Stimulated activated CD4-positive, alpha-beta T cell treated with anti-CD3 and anti-CD28 coated beads, Interleukin-12 subunit alpha, Interleukin-12 subunit beta, amount 100 ng/mL, for 48 hours (primary cell): Measurements from ENCODE around the gene SPDYE9.
"Not testable (repeated sequence)": the region's sequence is repeated elsewhere in the genome, so short reads cannot be mapped to it uniquely, and the experiment has no call there.

Source experiments
- DNase-seq, 3 donors: peaks; one replicate each; pipeline ENCODE4 v3.0.0-alpha.2; 2020; ENCODE audit warnings: low read depth in 2 of 3, low spot score in 1 of 3

The SPDYE9 gene, protein sequence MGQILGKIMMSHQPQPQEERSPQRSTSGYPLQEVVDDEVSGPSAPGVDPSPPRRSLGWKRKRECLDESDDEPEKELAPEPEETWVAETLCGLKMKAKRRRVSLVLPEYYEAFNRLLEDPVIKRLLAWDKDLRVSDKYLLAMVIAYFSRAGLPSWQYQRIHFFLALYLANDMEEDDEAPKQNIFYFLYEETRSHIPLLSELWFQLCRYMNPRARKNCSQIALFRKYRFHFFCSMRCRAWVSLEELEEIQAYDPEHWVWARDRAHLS

DNA sequence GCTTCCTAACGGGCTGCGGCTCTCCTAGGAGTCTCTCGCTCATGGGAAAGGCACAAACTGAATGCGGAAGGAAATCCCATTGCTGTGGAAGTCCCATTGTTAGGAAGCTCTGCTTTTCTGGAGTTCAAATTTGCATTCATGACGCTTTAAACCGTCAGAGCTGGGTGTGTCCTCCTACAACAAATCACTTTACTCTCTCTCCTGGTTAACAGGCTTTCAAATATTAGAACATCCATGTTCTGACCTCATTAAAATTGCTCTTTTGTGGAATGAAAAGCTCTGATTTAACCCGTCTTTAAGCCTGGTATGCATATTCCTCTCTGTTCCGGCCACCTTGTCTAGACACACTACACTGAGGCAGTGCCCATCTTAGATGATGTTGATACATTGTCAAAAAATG is at the start of gene SPDYE9:
SPDYE9 (minus strand) TSS at position 101 of the 400 bp plus-strand sequence. CDS start 1,800 bp downstream, outside the sequence.
- DNase-seq: not testable (repeated sequence)

DNA sequence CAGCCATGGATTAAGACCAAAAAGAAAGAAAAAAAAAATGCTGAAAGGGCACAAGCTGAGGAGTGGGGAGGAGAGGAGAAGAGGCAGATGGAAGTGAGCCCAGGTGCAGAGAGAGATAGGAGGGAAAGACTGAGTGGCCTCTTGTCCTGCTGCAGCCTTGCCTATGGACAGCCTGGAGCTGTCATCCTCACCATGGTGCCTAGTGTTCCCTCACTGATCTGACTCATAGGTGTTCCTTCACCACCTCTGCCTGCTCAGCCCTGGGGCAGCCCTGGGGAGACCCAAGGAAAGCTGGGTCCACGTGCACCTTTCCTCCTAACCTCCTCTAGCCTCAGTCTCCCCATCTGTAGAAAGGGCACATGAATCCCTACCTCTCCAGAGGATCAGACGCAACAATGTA is 49.0 kb upstream of the SPDYE9 start:
- not testable (repeated sequence) for DNase-seq

DNA sequence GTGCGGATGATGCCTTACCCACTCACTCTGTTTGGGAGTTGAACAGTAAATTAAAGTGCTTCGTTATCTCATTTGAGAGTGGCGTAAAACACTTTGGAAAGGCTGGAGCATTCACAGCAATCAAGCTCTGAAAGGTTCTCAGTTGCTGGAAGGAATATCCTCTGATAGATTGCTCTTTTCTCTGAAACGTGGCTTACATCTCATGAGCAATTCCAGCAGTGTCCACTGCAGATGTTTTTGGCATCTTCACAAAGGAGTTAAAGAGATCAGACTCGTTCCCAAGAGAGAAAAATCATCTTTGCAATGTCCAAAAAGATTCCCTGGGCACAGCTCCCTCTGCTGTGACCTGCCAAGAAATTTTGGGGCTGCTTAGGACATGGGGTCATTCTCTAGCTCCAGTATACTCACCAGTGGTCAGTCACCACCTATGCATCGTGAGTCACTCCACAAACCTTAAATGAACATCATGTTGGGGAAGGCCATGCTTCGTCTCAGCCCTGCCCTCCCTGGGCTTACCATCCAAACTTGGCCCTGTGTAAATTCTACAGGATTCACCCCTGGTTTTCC is 46.9 kb upstream of the SPDYE9 start:
- not testable (repeated sequence) for DNase-seq

DNA sequence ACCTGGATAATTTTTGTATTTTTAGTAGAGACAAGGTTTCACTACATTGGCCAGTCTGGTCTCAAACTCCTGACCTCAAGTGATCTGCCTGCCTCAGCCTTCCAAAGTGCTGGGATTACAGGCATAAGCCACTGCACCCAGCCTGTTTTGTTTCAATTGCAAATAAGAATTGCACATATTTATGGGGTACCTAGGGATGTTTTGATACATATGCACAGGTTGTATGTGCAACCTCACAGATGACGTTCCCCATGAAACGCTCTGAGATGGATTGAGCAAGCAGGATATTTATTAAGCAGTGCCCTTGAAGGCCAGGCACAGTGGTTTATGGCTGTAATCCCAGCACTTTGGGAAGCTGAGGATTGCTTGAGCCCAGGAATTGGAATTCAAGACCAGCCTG is 44.8 kb upstream of the SPDYE9 start:
- DNase-seq: not testable (repeated sequence)

DNA sequence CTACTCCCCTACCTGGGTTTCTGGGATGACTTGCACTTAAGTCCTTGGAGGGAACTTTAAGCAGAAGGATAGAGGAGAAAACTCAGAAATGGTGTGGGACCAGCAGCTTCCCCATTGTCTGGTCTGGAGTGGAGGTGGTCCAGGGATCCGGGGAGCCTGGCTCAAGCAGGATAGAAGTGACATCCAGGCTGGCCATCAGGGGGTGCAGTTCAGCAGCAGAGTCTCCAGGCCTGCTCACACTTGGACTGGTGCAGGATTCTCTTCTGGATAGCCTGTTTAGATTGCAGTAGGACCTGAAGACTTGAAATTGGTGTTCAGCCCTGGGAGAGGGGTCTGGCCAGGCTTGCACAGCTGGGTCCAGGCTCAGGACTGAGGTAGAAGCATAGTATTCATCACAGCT is 38.3 kb upstream of the SPDYE9 start:
- not testable (repeated sequence) for DNase-seq

DNA sequence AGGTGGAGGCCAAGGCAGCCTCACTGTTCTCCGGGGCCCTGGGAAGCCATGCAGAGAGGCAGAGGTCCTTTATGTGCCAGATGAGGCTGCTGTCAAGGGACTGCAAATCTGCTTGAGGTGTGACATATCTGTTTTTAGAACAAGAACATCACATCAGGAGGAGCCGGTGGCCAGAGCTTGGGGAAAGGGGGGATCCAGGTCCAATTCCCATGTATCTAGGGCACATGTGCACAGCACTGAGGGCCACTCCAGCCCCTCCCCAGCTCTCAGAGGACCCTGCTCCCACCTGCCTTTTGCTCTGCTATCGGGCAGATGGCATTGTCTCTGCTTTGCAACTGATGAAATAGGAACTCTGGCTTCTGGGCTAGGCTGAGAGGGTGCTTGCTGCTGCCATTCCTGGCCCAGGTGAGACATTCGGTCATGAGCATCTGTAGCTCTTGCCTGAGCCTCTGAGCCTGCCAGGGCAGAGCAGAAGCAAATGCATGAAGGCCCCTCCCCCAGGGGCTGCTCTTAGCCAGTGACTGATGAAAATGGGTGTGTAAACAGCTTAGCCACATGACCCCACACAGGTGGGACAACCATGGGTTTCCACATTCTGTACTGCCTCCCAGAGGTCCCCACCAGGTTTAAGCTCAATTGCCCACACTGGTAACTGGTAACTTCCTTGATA is 37.1 kb upstream of the SPDYE9 start:
- DNase-seq: not testable (repeated sequence)

DNA sequence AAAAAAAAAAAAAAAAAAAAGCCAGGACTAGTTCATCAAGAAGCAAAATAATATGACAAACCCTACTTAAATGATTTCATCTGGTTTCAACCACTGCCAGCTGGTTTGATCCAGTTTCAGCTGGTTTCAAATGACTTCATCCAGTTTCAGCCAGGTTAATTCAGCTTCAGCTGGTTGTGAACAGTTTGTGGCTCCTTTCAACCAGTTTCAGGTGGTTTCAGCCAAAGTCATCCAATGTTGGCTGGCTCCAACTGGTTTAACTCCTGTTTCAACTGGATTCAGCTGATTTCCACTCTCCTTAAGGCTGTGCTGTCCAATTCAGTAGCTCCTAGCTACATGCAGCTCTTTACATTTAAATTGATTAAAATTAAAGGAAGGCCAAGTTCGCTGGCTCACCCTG is 32.3 kb upstream of the SPDYE9 start:
- DNase-seq: not testable (repeated sequence)

DNA sequence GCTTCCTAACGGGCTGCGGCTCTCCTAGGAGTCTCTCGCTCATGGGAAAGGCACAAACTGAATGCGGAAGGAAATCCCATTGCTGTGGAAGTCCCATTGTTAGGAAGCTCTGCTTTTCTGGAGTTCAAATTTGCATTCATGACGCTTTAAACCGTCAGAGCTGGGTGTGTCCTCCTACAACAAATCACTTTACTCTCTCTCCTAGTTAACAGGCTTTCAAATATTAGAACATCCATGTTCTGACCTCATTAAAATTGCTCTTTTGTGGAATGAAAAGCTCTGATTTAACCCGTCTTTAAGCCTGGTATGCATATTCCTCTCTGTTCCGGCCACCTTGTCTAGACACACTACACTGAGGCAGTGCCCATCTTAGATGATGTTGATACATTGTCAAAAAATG is 28.0 kb downstream of the SPDYE9 start, which contains the start of gene SPDYE11:
SPDYE11 (minus strand) TSS at position 101 of the 400 bp plus-strand sequence. CDS start 1,800 bp downstream, outside the sequence.
- not testable (repeated sequence) for DNase-seq

DNA sequence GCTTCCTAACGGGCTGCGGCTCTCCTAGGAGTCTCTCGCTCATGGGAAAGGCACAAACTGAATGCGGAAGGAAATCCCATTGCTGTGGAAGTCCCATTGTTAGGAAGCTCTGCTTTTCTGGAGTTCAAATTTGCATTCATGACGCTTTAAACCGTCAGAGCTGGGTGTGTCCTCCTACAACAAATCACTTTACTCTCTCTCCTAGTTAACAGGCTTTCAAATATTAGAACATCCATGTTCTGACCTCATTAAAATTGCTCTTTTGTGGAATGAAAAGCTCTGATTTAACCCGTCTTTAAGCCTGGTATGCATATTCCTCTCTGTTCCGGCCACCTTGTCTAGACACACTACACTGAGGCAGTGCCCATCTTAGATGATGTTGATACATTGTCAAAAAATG is 56.2 kb downstream of the SPDYE9 start, which contains the start of gene SPDYE8:
SPDYE8 (minus strand) TSS at position 101 of the 400 bp plus-strand sequence. CDS start 1,800 bp downstream, outside the sequence.
- DNase-seq: not testable (repeated sequence)
